ENCODE results near the gene FEN1. TPM values are rescaled to one million over a fixed set of nuclear protein-coding genes. Genes with fewer than 3 reads are reported as not detected.

Gene FEN1
- total and polyA plus RNA-seq, 4 donors = 4.5 to 46.5 (median 9.5) TPM

DNA sequence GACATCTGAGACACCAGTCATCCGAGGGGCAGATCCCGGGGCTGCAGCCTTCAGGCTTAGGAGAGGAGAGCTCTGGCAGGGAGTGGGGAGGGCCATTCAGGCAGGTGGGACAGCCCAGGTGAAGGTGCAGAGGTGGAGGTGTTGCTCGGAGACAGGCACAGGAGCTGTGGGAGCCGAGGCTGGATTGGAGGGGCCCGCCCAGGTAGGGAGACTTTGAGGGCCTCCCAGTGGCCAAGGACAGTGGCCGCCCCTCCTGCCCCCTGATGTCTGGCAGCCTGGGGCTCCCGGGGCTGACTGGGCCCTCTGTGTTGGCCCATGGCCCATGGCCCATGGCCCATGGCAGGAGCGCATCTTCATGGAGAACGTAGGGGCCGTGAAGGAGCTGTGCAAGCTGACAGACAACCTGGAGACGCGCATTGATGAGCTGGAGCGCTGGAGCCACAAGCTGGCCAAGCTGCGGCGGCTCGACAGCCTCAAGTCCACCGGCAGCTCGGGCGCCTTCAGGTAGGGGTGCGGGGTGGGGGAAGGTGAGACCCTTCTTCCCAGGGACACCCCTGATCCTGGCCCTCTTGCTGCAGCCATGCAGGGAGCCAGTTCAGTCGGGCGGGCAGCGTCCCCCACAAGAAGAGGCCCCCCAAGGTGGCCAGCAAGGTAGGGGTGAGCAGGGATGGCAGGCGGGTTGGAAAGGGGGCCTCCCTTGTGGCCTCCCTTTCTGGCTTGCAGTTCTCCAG, 13.6 kb upstream of the FEN1 start (continued):
- no peak for TF ChIP-seq HNF4A (conservative IDR thresholded peaks at IDR 0.05)
- no peak for TF ChIP-seq EGR1 (IDR thresholded peaks at IDR 0.05; ENCODE audit: low read depth in 2 of 2)
- no peak for TF ChIP-seq RXRA (IDR thresholded peaks at IDR 0.05)

GRCh38 chr11:61779666-61780525, 12.8 kb upstream of the FEN1 start:
- H3K4me1 ChIP-seq (ENCODE audit: control insufficient read depth in 4 of 4, insufficient read depth in 4 of 4, low read length in 3 of 4) = no peaks in the 10 kb centered on the region
- TF ChIP-seq NR2F2 (IDR thresholded peaks at IDR 0.05) (no peak), HNF4A (conservative IDR thresholded peaks at IDR 0.05) (no peak), EGR1 (IDR thresholded peaks at IDR 0.05; ENCODE audit: low read depth in 2 of 2) (no peak), YY1 (IDR thresholded peaks at IDR 0.05) (no peak), HNF4G (IDR thresholded peaks at IDR 0.05) (no peak), SP1 (IDR thresholded peaks at IDR 0.05) (no peak), JUND (IDR thresholded peaks at IDR 0.05) (no peak)
- TF ChIP-seq, protein P1, sequence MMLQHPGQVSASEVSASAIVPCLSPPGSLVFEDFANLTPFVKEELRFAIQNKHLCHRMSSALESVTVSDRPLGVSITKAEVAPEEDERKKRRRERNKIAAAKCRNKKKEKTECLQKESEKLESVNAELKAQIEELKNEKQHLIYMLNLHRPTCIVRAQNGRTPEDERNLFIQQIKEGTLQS (IDR thresholded peaks at IDR 0.05) = no peak
- no peak overlapping the region for H3K9ac ChIP-seq (ENCODE audit: low read depth in 1 of 2, low read length in 2 of 2)
- 87% methylated on average over 14 of the region's 14 CpGs for WGBS
- no peak for DNase-seq (ENCODE audit: low spot score)
- H3K36me3 ChIP-seq (ENCODE audit: control insufficient read depth in 4 of 4, insufficient read depth in 3 of 4, low read depth in 1 of 4, low read length in 3 of 4) = peaks cover 0 to 55% (median 8%) of the 10 kb centered on the region in 4 donors
- H3K27ac ChIP-seq (ENCODE audit: low read depth in 1 of 2, low read length in 2 of 2) = no peak overlapping the region
- no peak overlapping the region for H3K4me3 ChIP-seq (ENCODE audit: low read depth in 1 of 3, low read length in 3 of 3)
- no peaks in the 10 kb centered on the region for H3K27me3 ChIP-seq (ENCODE audit: control insufficient read depth in 4 of 4, insufficient read depth in 4 of 4, low read length in 3 of 4)
- no peaks in the 10 kb centered on the region for H3K9me3 ChIP-seq (ENCODE audit: control insufficient read depth in 4 of 4, low read length in 3 of 4)

DNA sequence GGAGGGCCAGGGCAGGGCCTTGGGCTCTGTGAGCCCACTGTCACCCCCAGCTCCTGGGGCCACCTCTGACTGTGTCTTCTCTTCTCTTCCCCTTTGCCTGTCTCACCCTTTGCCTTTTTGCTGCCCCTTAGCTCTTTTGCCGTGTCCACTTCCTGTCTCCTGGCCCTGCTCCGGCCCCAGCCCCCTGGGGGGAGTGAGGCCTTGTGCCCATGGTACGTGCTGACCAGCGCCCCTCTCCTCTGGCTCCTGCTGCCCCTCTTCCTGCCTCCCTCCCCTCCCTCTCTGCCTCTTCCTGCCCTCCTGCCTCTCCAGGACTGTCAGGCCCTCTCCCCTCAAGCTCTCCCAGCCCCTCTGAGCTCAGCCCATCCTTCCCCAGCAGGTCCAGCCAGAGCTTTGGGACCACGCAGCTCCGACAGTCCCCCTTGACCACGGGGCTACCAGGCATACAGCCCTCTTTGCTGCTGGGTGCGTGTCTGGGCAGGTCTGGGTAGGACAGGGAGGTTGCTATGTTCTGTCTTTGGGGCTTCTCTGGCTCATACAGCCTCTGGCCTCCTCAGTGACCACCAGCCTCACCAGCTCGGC, 12.0 kb upstream of the FEN1 start:
- no peaks in the 10 kb centered on the region for H3K9me3 ChIP-seq (ENCODE audit: control insufficient read depth in 4 of 4, low read length in 3 of 4)
- no peaks in the 10 kb centered on the region for H3K4me1 ChIP-seq (ENCODE audit: control insufficient read depth in 4 of 4, insufficient read depth in 4 of 4, low read length in 3 of 4)
- H3K27me3 ChIP-seq (ENCODE audit: control insufficient read depth in 4 of 4, insufficient read depth in 4 of 4, low read length in 3 of 4) = no peaks in the 10 kb centered on the region
- no peak overlapping the region for H3K9ac ChIP-seq (ENCODE audit: low read depth in 1 of 2, low read length in 2 of 2)
- WGBS = 91% methylated on average over 9 of the region's 9 CpGs
- no peak overlapping the region for H3K27ac ChIP-seq (ENCODE audit: low read depth in 1 of 2, low read length in 2 of 2)
- no peak for DNase-seq (ENCODE audit: low spot score)
- peaks cover 0 to 63% (median 11%) of the 10 kb centered on the region in 4 donors for H3K36me3 ChIP-seq (ENCODE audit: control insufficient read depth in 4 of 4, insufficient read depth in 3 of 4, low read depth in 1 of 4, low read length in 3 of 4)
- TF ChIP-seq, protein P2, sequence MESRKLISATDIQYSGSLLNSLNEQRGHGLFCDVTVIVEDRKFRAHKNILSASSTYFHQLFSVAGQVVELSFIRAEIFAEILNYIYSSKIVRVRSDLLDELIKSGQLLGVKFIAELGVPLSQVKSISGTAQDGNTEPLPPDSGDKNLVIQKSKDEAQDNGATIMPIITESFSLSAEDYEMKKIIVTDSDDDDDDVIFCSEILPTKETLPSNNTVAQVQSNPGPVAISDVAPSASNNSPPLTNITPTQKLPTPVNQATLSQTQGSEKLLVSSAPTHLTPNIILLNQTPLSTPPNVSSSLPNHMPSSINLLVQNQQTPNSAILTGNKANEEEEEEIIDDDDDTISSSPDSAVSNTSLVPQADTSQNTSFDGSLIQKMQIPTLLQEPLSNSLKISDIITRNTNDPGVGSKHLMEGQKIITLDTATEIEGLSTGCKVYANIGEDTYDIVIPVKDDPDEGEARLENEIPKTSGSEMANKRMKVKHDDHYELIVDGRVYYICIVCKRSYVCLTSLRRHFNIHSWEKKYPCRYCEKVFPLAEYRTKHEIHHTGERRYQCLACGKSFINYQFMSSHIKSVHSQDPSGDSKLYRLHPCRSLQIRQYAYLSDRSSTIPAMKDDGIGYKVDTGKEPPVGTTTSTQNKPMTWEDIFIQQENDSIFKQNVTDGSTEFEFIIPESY (IDR thresholded peaks at IDR 0.05) = no peak
- TF ChIP-seq SP1 (IDR thresholded peaks at IDR 0.05) (no peak), GABPA (IDR thresholded peaks at IDR 0.05 in 1 of 2, conservative IDR thresholded peaks at IDR 0.05 in 1 of 2) (no peak)
- no peak overlapping the region for H3K4me3 ChIP-seq (ENCODE audit: low read depth in 1 of 3, low read length in 3 of 3)

DNA sequence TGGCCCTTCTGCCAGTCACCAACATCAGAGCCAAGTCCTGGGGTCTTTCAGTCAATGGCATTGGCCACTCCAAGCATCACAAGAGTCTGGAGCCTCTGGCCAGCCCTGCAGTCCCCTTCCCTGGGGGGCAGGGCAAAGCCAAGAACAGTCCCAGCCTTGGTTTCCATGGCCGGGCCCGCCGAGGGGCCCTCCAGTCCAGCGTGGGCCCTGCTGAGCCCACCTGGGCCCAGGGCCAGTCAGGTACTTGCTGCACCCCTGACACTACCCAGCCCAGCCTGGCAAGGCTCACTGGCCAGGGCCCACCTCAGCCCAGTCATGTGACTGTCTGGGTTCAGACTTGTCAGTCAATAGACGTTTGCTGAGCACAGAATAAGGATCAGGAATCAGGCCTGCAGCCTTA, 11.1 kb upstream of the FEN1 start:
- no peaks in the 10 kb centered on the region for H3K27me3 ChIP-seq (ENCODE audit: control insufficient read depth in 4 of 4, insufficient read depth in 4 of 4, low read length in 3 of 4)
- no peaks in the 10 kb centered on the region for H3K4me1 ChIP-seq (ENCODE audit: control insufficient read depth in 4 of 4, insufficient read depth in 4 of 4, low read length in 3 of 4)
- no peak overlapping the region for H3K27ac ChIP-seq (ENCODE audit: low read depth in 1 of 2, low read length in 2 of 2)
- no peak for DNase-seq (ENCODE audit: low spot score)
- TF ChIP-seq FOXA1 (IDR thresholded peaks at IDR 0.05) (no peak), FOXA2 (IDR thresholded peaks at IDR 0.05) (no peak), RAD21 (IDR thresholded peaks at IDR 0.05) (no peak), HNF4A (conservative IDR thresholded peaks at IDR 0.05) (no peak), JUND (IDR thresholded peaks at IDR 0.05) (no peak), TAF1 (conservative IDR thresholded peaks at IDR 0.05) (no peak), EGR1 (IDR thresholded peaks at IDR 0.05; ENCODE audit: low read depth in 2 of 2) (no peak), GABPA (IDR thresholded peaks at IDR 0.05 in 1 of 2, conservative IDR thresholded peaks at IDR 0.05 in 1 of 2) (no peak), RXRA (IDR thresholded peaks at IDR 0.05) (no peak)
- TF ChIP-seq, protein P3, sequence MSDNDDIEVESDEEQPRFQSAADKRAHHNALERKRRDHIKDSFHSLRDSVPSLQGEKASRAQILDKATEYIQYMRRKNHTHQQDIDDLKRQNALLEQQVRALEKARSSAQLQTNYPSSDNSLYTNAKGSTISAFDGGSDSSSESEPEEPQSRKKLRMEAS (IDR thresholded peaks at IDR 0.05) = no peak
- TF ChIP-seq, protein P4, sequence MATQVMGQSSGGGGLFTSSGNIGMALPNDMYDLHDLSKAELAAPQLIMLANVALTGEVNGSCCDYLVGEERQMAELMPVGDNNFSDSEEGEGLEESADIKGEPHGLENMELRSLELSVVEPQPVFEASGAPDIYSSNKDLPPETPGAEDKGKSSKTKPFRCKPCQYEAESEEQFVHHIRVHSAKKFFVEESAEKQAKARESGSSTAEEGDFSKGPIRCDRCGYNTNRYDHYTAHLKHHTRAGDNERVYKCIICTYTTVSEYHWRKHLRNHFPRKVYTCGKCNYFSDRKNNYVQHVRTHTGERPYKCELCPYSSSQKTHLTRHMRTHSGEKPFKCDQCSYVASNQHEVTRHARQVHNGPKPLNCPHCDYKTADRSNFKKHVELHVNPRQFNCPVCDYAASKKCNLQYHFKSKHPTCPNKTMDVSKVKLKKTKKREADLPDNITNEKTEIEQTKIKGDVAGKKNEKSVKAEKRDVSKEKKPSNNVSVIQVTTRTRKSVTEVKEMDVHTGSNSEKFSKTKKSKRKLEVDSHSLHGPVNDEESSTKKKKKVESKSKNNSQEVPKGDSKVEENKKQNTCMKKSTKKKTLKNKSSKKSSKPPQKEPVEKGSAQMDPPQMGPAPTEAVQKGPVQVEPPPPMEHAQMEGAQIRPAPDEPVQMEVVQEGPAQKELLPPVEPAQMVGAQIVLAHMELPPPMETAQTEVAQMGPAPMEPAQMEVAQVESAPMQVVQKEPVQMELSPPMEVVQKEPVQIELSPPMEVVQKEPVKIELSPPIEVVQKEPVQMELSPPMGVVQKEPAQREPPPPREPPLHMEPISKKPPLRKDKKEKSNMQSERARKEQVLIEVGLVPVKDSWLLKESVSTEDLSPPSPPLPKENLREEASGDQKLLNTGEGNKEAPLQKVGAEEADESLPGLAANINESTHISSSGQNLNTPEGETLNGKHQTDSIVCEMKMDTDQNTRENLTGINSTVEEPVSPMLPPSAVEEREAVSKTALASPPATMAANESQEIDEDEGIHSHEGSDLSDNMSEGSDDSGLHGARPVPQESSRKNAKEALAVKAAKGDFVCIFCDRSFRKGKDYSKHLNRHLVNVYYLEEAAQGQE (IDR thresholded peaks at IDR 0.05) = no peak
- no peak overlapping the region for H3K9ac ChIP-seq (ENCODE audit: low read depth in 1 of 2, low read length in 2 of 2)
- no peak overlapping the region for H3K4me3 ChIP-seq (ENCODE audit: low read depth in 1 of 3, low read length in 3 of 3)
- H3K36me3 ChIP-seq (ENCODE audit: control insufficient read depth in 4 of 4, insufficient read depth in 3 of 4, low read depth in 1 of 4, low read length in 3 of 4) = peaks cover 3 to 72% (median 12%) of the 10 kb centered on the region in 4 donors
- no peaks in the 10 kb centered on the region for H3K9me3 ChIP-seq (ENCODE audit: control insufficient read depth in 4 of 4, low read length in 3 of 4)
- WGBS = 84% methylated on average over 5 of the region's 5 CpGs

Data from liver (tissue), 9 donors.